H9 (cell line): ENCODE measurements around the gene ERICH2. TPM values are rescaled to one million over a fixed set of nuclear protein-coding genes. Genes with fewer than 3 reads are reported as not detected.

ENCODE experiments used
- DNase-seq: peaks from one replicate; pipeline ENCODE4 v3.0.0-alpha.2; 2017
- H2AFZ ChIP-seq: one replicate; pipeline ENCODE4 v1.6.1; 2013; ENCODE audit warnings: mild to moderate bottlenecking, low read length, control low read depth, moderate library complexity
- H2AK5ac ChIP-seq: 2 replicates; pipeline ENCODE4 v1.6.1; 2013; ENCODE audit warnings: low read length, control low read depth, mixed read lengths; ENCODE audit not compliant: insufficient read length
- H2BK120ac ChIP-seq: one replicate; pipeline ENCODE4 v1.6.1; 2013; ENCODE audit warnings: low read depth, mild to moderate bottlenecking, low read length, control low read depth, inconsistent platforms; ENCODE audit not compliant: poor library complexity, severe bottlenecking
- H2BK12ac ChIP-seq: 2 replicates; pipeline ENCODE4 v1.6.1; 2013; ENCODE audit warnings: low read length, control low read depth, mixed read lengths, low read depth; ENCODE audit not compliant: insufficient read length
- H2BK15ac ChIP-seq: 2 replicates; pipeline ENCODE4 v1.6.1; 2013; ENCODE audit warnings: low read depth, low read length, control low read depth
- H2BK20ac ChIP-seq: one replicate; pipeline ENCODE4 v1.6.1; 2013; ENCODE audit warnings: low read depth, mild to moderate bottlenecking, low read length, control low read depth, inconsistent platforms; ENCODE audit not compliant: poor library complexity, severe bottlenecking
- H2BK5ac ChIP-seq: 2 replicates; pipeline ENCODE4 v1.6.1; 2013; ENCODE audit warnings: low read length, control low read depth, mixed read lengths; ENCODE audit not compliant: insufficient read length
- H3K14ac ChIP-seq: 2 replicates; pipeline ENCODE4 v1.6.1; 2013; ENCODE audit warnings: low read length, control low read depth; ENCODE audit not compliant: insufficient read depth
- H3K18ac ChIP-seq: 2 replicates; pipeline ENCODE4 v1.6.1; 2013; ENCODE audit warnings: low read depth, mild to moderate bottlenecking, mixed read lengths, low read length, control low read depth; ENCODE audit not compliant: insufficient read length
- H3K23ac ChIP-seq: 2 replicates; pipeline ENCODE4 v1.6.1; 2013; ENCODE audit warnings: low read length, control low read depth, mixed read lengths, low read depth; ENCODE audit not compliant: insufficient read length
- H3K23me2 ChIP-seq: 2 replicates; pipeline ENCODE4 v1.6.1; 2013; ENCODE audit warnings: low read depth, mild to moderate bottlenecking, mixed read lengths, low read length, control low read depth; ENCODE audit not compliant: insufficient read length, poor library complexity, severe bottlenecking
- H3K27ac ChIP-seq: 2 replicates; pipeline ENCODE4 v1.5.1; 2013; ENCODE audit warnings: low read length, control low read depth, mixed read lengths, low read depth; ENCODE audit not compliant: insufficient read length
- H3K27me3 ChIP-seq: 2 replicates; pipeline ENCODE4 v1.6.1; 2013; ENCODE audit warnings: low read length, control low read depth, inconsistent platforms; ENCODE audit not compliant: insufficient read depth
- H3K4ac ChIP-seq: 2 replicates; pipeline ENCODE4 v1.6.1; 2013; ENCODE audit warnings: low read depth, mild to moderate bottlenecking, control low read depth, inconsistent platforms, low read length, moderate library complexity
- H3K4me1 ChIP-seq: 2 replicates; pipeline ENCODE4 v1.6.1; 2013; ENCODE audit warnings: low read length, control low read depth, inconsistent platforms; ENCODE audit not compliant: insufficient read depth
- H3K4me2 ChIP-seq: 2 replicates; pipeline ENCODE4 v1.6.1; 2013; ENCODE audit warnings: low read length, control low read depth, mixed read lengths; ENCODE audit not compliant: insufficient read length, insufficient read depth
- H3K56ac ChIP-seq: 2 replicates; pipeline ENCODE4 v1.6.1; 2013; ENCODE audit warnings: low read depth, mild to moderate bottlenecking, mixed read lengths, low read length, control low read depth; ENCODE audit not compliant: insufficient read length
- H3K79me1 ChIP-seq: 2 replicates; pipeline ENCODE4 v1.6.1; 2013; ENCODE audit warnings: low read depth, mild to moderate bottlenecking, moderate library complexity, low read length, control low read depth, inconsistent platforms; ENCODE audit not compliant: insufficient read depth, poor library complexity, severe bottlenecking
- H3K79me2 ChIP-seq: 2 replicates; pipeline ENCODE4 v1.6.1; 2013; ENCODE audit warnings: low read length, control low read depth, inconsistent platforms; ENCODE audit not compliant: insufficient read depth
- H3K9ac ChIP-seq: 2 replicates; pipeline ENCODE4 v1.6.1; 2013; ENCODE audit warnings: low read length, control low read depth, mixed read lengths; ENCODE audit not compliant: insufficient read length; ENCODE audit errors: extremely low read depth
- H3K9me3 ChIP-seq: one replicate; pipeline ENCODE4 v1.6.1; 2013; ENCODE audit warnings: low read depth, low read length, inconsistent platforms; ENCODE audit not compliant: control insufficient read depth
- H3T11ph ChIP-seq: one replicate; pipeline ENCODE4 v1.6.1; 2013; ENCODE audit warnings: mild to moderate bottlenecking, low read length, control low read depth, inconsistent platforms
- H4K20me1 ChIP-seq: one replicate; pipeline ENCODE4 v1.6.1; 2013; ENCODE audit not compliant: control insufficient read depth, insufficient read length, insufficient read depth
- H4K5ac ChIP-seq: 2 replicates; pipeline ENCODE4 v1.6.1; 2013; ENCODE audit warnings: low read depth, mild to moderate bottlenecking, mixed read lengths, low read length, control low read depth; ENCODE audit not compliant: insufficient read length
- H4K8ac ChIP-seq: replicated peaks from 2 replicates; pipeline ENCODE4 v1.6.1; 2013; ENCODE audit warnings: low read length, control low read depth, mixed read lengths, low read depth; ENCODE audit not compliant: insufficient read length
- H4K91ac ChIP-seq: 2 replicates; pipeline ENCODE4 v1.6.1; 2013; ENCODE audit warnings: low read depth, mild to moderate bottlenecking, moderate library complexity, mixed read lengths, low read length, control low read depth; ENCODE audit not compliant: insufficient read length
- H3K27ac Mint-ChIP-seq, 3 experiments: 2 replicates in 2 of 3; 3 replicates in 1 of 3; pipeline ENCODE4 v1.8.0; 2020 to 2021; ENCODE audit warnings: mixed read lengths in 3 of 3, mild to moderate bottlenecking in 1 of 3, moderate library complexity in 1 of 3
- H3K27me3 Mint-ChIP-seq: 2 replicates; pipeline ENCODE4 v1.8.0; 2021; ENCODE audit warnings: low read depth, mild to moderate bottlenecking, moderate library complexity, mixed read lengths
- H3K36me3 Mint-ChIP-seq, 3 experiments: 2 replicates in 2 of 3; 3 replicates in 1 of 3; pipeline ENCODE4 v1.8.0; 2020 to 2021; ENCODE audit warnings: low read depth in 3 of 3, mixed read lengths in 3 of 3; ENCODE audit not compliant: insufficient read depth in 1 of 3
- H3K4me1 Mint-ChIP-seq, 2 experiments: 2 replicates each; pipeline ENCODE4 v1.8.0; 2020; ENCODE audit warnings: mixed read lengths in 2 of 2
- H3K4me3 Mint-ChIP-seq, 2 experiments: 2 replicates in 1 of 2; 3 replicates in 1 of 2; pipeline ENCODE4 v1.8.0; 2020 to 2021; ENCODE audit warnings: mild to moderate bottlenecking in 2 of 2, mixed read lengths in 2 of 2, moderate library complexity in 1 of 2
- H3K9me3 Mint-ChIP-seq, 2 experiments: 2 replicates in 1 of 2; 3 replicates in 1 of 2; pipeline ENCODE4 v1.8.0; 2020; ENCODE audit warnings: mild to moderate bottlenecking in 2 of 2, mixed read lengths in 2 of 2, moderate library complexity in 1 of 2
- WGBS: extraction: QIAGEN DNeasy Blood & Tissue Kit; methylation state at CpG from one replicate; pipeline ENCODE4 v1.1.7; 2013; ENCODE audit warnings: missing lambda C conversion rate, low lambda C conversion rate, mixed read lengths; ENCODE audit not compliant: insufficient read length; ENCODE audit errors: extremely low coverage; 5-methylcytosine and 5-hydroxymethylcytosine counted together
- total RNA-seq: library from RNA; stranded (reverse); gene quantifications from 2 replicates; pipeline ENCODE4 v1.2.1, GENCODE V29; 2021
- TF ChIP-seq, protein P1 (sequence below): fragments of 200-600 bp; sonication (generic); conservative IDR thresholded peaks from 3 replicates; pipeline ENCODE4 v1.8.0; 2021; ENCODE audit warnings: antibody characterized with exemption, mild to moderate bottlenecking

ERICH2 gene
- total RNA-seq, 1 experiment from 2014 or later, result 1.2 TPM

DNA sequence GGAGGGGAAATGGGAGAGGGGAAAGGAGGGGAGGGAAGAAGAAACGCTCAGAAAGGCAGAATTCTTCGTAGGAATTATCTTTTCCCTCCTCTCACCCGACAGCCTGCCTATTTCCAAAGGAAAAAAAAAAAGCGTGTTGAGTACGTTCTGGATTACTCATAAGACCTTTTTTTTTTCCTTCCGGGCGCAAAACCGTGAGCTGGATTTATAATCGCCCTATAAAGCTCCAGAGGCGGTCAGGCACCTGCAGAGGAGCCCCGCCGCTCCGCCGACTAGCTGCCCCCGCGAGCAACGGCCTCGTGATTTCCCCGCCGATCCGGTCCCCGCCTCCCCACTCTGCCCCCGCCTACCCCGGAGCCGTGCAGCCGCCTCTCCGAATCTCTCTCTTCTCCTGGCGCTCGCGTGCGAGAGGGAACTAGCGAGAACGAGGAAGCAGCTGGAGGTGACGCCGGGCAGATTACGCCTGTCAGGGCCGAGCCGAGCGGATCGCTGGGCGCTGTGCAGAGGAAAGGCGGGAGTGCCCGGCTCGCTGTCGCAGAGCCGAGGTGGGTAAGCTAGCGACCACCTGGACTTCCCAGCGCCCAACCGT lies 46.4 kb downstream of the ERICH2 start, which contains the start of gene GAD1:
Gene GAD1 (plus strand): TSS at position 384 of the 589 bp plus-strand sequence. CDS start 1,705 bp downstream, outside the sequence.
- peak; percentile 68 for DNase-seq
- Histone ChIP-seq H4K20me1 (peaks cover 2% of the 10 kb centered on the region), H3K4ac (no peak within 1 kb of the TSS), H3K9me3 (no peaks in the 10 kb centered on the region), H3K23me2 (peaks cover 48% of the 10 kb centered on the region), H3K14ac (no peak within 1 kb of the TSS), H2BK20ac (no peak within 1 kb of the TSS), H3K23ac (no peak within 1 kb of the TSS), H4K5ac (no peak within 1 kb of the TSS), H2BK15ac (no peak within 1 kb of the TSS), H2BK12ac (no peak within 1 kb of the TSS), H2AFZ (no peak within 1 kb of the TSS), H3K27ac (no peak within 1 kb of the TSS), H3K79me2 (no peaks in the 10 kb centered on the region), H3K4me2 (peak within 1 kb of the TSS; percentile 70), H3K18ac (no peak within 1 kb of the TSS), H4K8ac (no peak within 1 kb of the TSS), H3K9ac (no peak within 1 kb of the TSS), H2BK5ac (no peak within 1 kb of the TSS), H3T11ph (no peak within 1 kb of the TSS), H4K91ac (no peak within 1 kb of the TSS), H3K56ac (no peak within 1 kb of the TSS), H2BK120ac (no peak within 1 kb of the TSS), H3K27me3 (peaks cover 73% of the 10 kb centered on the region), H2AK5ac (no peak within 1 kb of the TSS), H3K79me1 (no peaks in the 10 kb centered on the region), H3K4me1 (peaks cover 2% of the 10 kb centered on the region; the same call in 1 of the 2 replicates)
- H3K27me3 Mint-ChIP-seq, result peaks cover 90% of the 10 kb centered on the region
- peaks cover 3 to 4% of the 10 kb centered on the region in 2 experiments; a peak in 2 of 5 replicates for H3K9me3 Mint-ChIP-seq
- TF ChIP-seq, protein P1, sequence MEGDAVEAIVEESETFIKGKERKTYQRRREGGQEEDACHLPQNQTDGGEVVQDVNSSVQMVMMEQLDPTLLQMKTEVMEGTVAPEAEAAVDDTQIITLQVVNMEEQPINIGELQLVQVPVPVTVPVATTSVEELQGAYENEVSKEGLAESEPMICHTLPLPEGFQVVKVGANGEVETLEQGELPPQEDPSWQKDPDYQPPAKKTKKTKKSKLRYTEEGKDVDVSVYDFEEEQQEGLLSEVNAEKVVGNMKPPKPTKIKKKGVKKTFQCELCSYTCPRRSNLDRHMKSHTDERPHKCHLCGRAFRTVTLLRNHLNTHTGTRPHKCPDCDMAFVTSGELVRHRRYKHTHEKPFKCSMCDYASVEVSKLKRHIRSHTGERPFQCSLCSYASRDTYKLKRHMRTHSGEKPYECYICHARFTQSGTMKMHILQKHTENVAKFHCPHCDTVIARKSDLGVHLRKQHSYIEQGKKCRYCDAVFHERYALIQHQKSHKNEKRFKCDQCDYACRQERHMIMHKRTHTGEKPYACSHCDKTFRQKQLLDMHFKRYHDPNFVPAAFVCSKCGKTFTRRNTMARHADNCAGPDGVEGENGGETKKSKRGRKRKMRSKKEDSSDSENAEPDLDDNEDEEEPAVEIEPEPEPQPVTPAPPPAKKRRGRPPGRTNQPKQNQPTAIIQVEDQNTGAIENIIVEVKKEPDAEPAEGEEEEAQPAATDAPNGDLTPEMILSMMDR, result no peak
- H3K27ac Mint-ChIP-seq, result no peak within 1 kb of the TSS; a peak in 1 of 7 replicates
- H3K4me3 Mint-ChIP-seq, result peak within 1 kb of the TSS; percentile 63 to 82
- H3K36me3 Mint-ChIP-seq, result no peaks in the 10 kb centered on the region; a peak in 1 of 7 replicates
- H3K4me1 Mint-ChIP-seq, result peaks cover 58 to 61% of the 10 kb centered on the region in 2 experiments
- WGBS, result no CpG with 5 or more reads among the region's 49 CpGs
